ENCODE data around the gene EFCAB13. TPM values are rescaled to one million over a fixed set of nuclear protein-coding genes. Genes with fewer than 3 reads are reported as not detected.
"Not testable (repeated sequence)": the region's sequence is repeated elsewhere in the genome, so short reads cannot be mapped to it uniquely, and the experiment has no call there.

EFCAB13 gene
- total RNA-seq, 1 experiment from 2014 or later = not detected

DNA sequence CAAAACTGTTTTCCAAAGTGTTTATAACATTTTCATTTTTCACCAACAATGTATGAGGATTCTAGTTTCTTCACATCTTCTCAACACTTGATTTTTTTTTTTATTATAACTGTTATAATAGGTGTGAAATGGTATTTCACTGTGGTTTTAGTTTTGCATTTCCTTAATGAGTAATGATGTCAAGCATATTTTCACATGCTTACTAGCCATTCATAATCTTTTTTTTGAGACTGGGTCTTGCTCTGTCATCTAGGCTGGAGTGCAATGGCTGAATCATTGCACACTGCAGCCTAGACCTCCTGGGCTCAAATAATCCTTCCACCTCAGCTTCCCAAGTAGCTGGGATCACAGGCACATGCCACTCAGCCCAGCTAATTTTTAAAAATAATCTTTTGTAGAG lies 65.1 kb downstream of the EFCAB13 start:
- Histone ChIP-seq H3K9me3 (ENCODE audit: low read depth, low read length, poor library complexity, severe bottlenecking) (no peaks in the 10 kb centered on the region), H3K27ac (ENCODE audit: low read depth, low read length, poor library complexity, severe bottlenecking) (no peak overlapping the region), H3K4me3 (ENCODE audit: low read depth, low read length, poor library complexity, severe bottlenecking) (no peak overlapping the region), H3K4me1 (ENCODE audit: insufficient read depth, low read length, poor library complexity, severe bottlenecking) (no peaks in the 10 kb centered on the region), H3K36me3 (ENCODE audit: insufficient read depth, low read length, poor library complexity, severe bottlenecking) (no peaks in the 10 kb centered on the region), H3K27me3 (replicated peaks; ENCODE audit: insufficient read depth, low read depth, low read length, poor library complexity) (no peaks in the 10 kb centered on the region)
- TF ChIP-seq EZH2 (IDR thresholded peaks at IDR 0.05; ENCODE audit: borderline replicate concordance, low read depth, low read length, poor library complexity, severe bottlenecking) = no peak
- no peak for TF ChIP-seq CTCF (conservative IDR thresholded peaks at IDR 0.05; ENCODE audit: low read depth, low read length)
- no peak for DNase-seq (ENCODE audit: low spot score)
- intact Hi-C loops (cut with micrococcal nuclease; ENCODE audit: unreplicated experiment) = no loop called here
- CTCF ChIA-PET = no interaction called here
- POLR2A ChIA-PET (ENCODE audit: low non-redundant PET) = no interaction called here
- BruUV-seq (replicated peaks) = no TSS peak

- not testable (repeated sequence) for BruUV-seq (replicated peaks); H3K4me1 ChIP-seq (ENCODE audit: insufficient read depth, low read length, poor library complexity, severe bottlenecking)
Observed at GRCh38 chr17:47397532-47398128, 73.9 kb downstream of the EFCAB13 start.

DNA sequence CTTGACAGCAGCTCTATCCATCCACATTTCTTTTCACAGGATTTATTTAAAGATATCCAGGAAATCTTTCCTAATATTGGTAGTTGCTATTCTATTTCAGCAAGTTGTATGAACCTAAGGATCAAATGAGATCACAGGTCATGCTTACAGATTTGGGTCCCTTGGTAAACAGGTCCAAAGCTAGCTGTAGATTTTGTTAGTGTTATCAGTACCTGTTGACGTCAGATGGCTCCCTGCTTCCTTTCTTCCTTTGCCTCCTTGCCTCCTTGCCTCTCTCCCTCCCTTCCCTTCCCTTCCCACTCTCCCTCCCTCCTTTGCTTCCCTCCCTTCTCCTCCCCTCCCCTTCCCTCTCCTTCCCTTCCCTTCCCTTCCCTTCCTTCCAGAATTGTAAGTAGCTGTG lies 76.6 kb downstream of the EFCAB13 start:
- no peak for TF ChIP-seq CTCF (conservative IDR thresholded peaks at IDR 0.05; ENCODE audit: low read depth, low read length)
- no peak for TF ChIP-seq EZH2 (IDR thresholded peaks at IDR 0.05; ENCODE audit: borderline replicate concordance, low read depth, low read length, poor library complexity, severe bottlenecking)
- Histone ChIP-seq H3K4me3 (ENCODE audit: low read depth, low read length, poor library complexity, severe bottlenecking) (no peak overlapping the region), H3K9me3 (ENCODE audit: low read depth, low read length, poor library complexity, severe bottlenecking) (no peaks in the 10 kb centered on the region), H3K27me3 (replicated peaks; ENCODE audit: insufficient read depth, low read depth, low read length, poor library complexity) (no peaks in the 10 kb centered on the region), H3K36me3 (ENCODE audit: insufficient read depth, low read length, poor library complexity, severe bottlenecking) (no peaks in the 10 kb centered on the region), H3K4me1 (ENCODE audit: insufficient read depth, low read length, poor library complexity, severe bottlenecking) (no peaks in the 10 kb centered on the region), H3K27ac (ENCODE audit: low read depth, low read length, poor library complexity, severe bottlenecking) (no peak overlapping the region)
- no peak for DNase-seq (ENCODE audit: low spot score)
- ChIA-PET CTCF (no interaction called here), POLR2A (ENCODE audit: low non-redundant PET) (no interaction called here)
- BruUV-seq (replicated peaks) = no TSS peak
- intact Hi-C loops (cut with micrococcal nuclease; ENCODE audit: unreplicated experiment) = loop anchor here (10.0 kb wide), 1 partner anchor 56 kb away; no protein-coding TSS in a partner anchor

More at GRCh38 chr17:47397532-47398128, 73.9 kb downstream of the EFCAB13 start:
- CTCF ChIA-PET; H3K27ac ChIP-seq (ENCODE audit: low read depth, low read length, poor library complexity, severe bottlenecking); intact Hi-C loops (cut with micrococcal nuclease; ENCODE audit: unreplicated experiment); DNase-seq (ENCODE audit: low spot score); H3K9me3 ChIP-seq (ENCODE audit: low read depth, low read length, poor library complexity, severe bottlenecking); H3K27me3 ChIP-seq (replicated peaks; ENCODE audit: insufficient read depth, low read depth, low read length, poor library complexity); H3K36me3 ChIP-seq (ENCODE audit: insufficient read depth, low read length, poor library complexity, severe bottlenecking); H3K4me3 ChIP-seq (ENCODE audit: low read depth, low read length, poor library complexity, severe bottlenecking); POLR2A ChIA-PET (ENCODE audit: low non-redundant PET): not testable (repeated sequence)

DNA sequence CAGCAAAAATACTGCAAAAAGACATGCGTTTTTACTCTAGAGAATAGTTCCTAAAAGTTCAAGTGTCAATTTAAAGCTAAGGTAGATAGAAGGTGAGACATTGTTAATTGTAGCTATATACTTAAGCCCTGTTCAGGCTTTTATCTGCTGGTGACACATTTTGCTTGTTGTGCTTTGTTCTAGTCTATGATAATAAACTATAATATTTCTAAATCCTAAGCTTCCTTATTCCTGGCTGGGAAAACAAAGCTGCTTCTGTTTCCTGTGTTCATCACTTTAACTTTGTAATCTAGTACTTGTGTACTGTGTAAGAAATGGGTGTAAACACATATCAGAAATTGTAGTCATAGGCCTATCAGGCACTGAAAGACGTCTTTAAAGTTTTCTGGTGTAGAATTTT lies 77.3 kb downstream of the EFCAB13 start:
- TF ChIP-seq EZH2 (IDR thresholded peaks at IDR 0.05; ENCODE audit: borderline replicate concordance, low read depth, low read length, poor library complexity, severe bottlenecking) (no peak), CTCF (conservative IDR thresholded peaks at IDR 0.05; ENCODE audit: low read depth, low read length) (no peak)
- no peaks in the 10 kb centered on the region for H3K9me3 ChIP-seq (ENCODE audit: low read depth, low read length, poor library complexity, severe bottlenecking)
- H3K4me1 ChIP-seq (ENCODE audit: insufficient read depth, low read length, poor library complexity, severe bottlenecking) = no peaks in the 10 kb centered on the region
- no peaks in the 10 kb centered on the region for H3K36me3 ChIP-seq (ENCODE audit: insufficient read depth, low read length, poor library complexity, severe bottlenecking)
- H3K27ac ChIP-seq (ENCODE audit: low read depth, low read length, poor library complexity, severe bottlenecking) = no peak overlapping the region
- H3K4me3 ChIP-seq (ENCODE audit: low read depth, low read length, poor library complexity, severe bottlenecking) = no peak overlapping the region
- ChIA-PET CTCF (no interaction called here), POLR2A (ENCODE audit: low non-redundant PET) (no interaction called here)
- BruUV-seq (replicated peaks) = no TSS peak
- DNase-seq (ENCODE audit: low spot score) = no peak
- intact Hi-C loops (cut with micrococcal nuclease; ENCODE audit: unreplicated experiment) = loop anchor here (10.0 kb wide), 1 partner anchor 56 kb away; no protein-coding TSS in a partner anchor
- H3K27me3 ChIP-seq (replicated peaks; ENCODE audit: insufficient read depth, low read depth, low read length, poor library complexity) = no peaks in the 10 kb centered on the region
